ENCODE measurements around the gene FAM3D. TPM values are rescaled to one million over a fixed set of nuclear protein-coding genes. Genes with fewer than 3 reads are reported as not detected.

The FAM3D gene
- total and polyA plus RNA-seq, 10 of the 15 experiments (the other 5 are each of a cell fraction or from before 2014, with no cell fraction given) = 0.04 to 0.07 TPM; not detected in 8

DNA sequence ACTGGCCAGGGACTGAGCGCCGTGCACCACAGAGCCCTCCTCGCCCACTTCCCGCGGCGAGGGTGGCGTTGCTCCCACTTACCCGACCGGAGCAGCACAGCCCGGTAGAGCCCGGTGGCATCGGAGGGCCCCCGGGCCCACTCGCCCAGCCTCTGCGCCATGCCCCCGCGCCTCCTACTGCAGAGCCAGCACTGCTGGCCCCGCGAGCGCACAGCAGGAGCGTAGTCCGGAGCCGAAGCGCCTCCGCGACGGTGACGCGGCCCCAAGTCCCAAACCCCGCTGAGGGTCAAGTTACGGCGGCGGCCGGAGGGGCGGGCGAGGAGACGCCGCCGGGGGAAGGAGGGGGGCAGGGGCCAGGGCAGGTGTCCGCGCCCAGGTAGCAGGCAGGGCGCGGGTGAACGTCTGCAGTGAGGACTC, 79.8 kb downstream of the FAM3D start:
- peaks cover 3 to 10% of the 10 kb centered on the region in 2 experiments for H3K27me3 ChIP-seq (replicated peaks in 1 of 2; ENCODE audit: control insufficient read depth in 2 of 2, insufficient read depth in 2 of 2, low read length in 1 of 2)
- H3K79me2 ChIP-seq (ENCODE audit: control insufficient read depth, insufficient read depth, low read length) = no peaks in the 10 kb centered on the region
- ChIA-PET SMC1A (ENCODE audit: uncharacterized antibody, unreplicated experiment) (no interaction called here), POLR2A (no interaction called here), CTCF (no interaction called here), RAD21 (ENCODE audit: unreplicated experiment) (no interaction called here)
- FAIRE-seq (no peak), ATAC-seq (no peak), DNase-seq (ENCODE audit: low read depth, low spot score) (no peak)
- no peaks in the 10 kb centered on the region for H3K4me1 ChIP-seq (ENCODE audit: control insufficient read depth, insufficient read depth, low read length)
- no peak overlapping the region for H3K9ac ChIP-seq (ENCODE audit: control insufficient read depth, insufficient read depth, low read length)
- H3K27ac ChIP-seq (ENCODE audit: control insufficient read depth, insufficient read depth) = no peak overlapping the region
- WGBS (ENCODE audit: insufficient coverage, insufficient replicate concordance, low lambda C conversion rate, missing lambda C conversion rate) = 58% methylated on average over 36 of the region's 44 CpGs
- in situ Hi-C loops (cut with MboI) (no loop called here), intact Hi-C loops (cut with micrococcal nuclease; ENCODE audit: unreplicated experiment) (no loop called here)
- H3K9me3 ChIP-seq (replicated peaks; ENCODE audit: control insufficient read depth, insufficient read depth, low read length) = no peaks in the 10 kb centered on the region; the same call in 2 of the 3 replicates
- no peak overlapping the region for H2AFZ ChIP-seq (ENCODE audit: control insufficient read depth, low read depth, low read length)
- no TSS peak for BruUV-seq (replicated peaks)
- H3K4me2 ChIP-seq (ENCODE audit: control insufficient read depth, insufficient read depth) = no peak overlapping the region
- no peaks in the 10 kb centered on the region for H3K36me3 ChIP-seq (ENCODE audit: control insufficient read depth in 2 of 2, insufficient read depth in 2 of 2, low read length in 1 of 2)
- H3K4me3 ChIP-seq = no peak overlapping the region
- H4K20me1 ChIP-seq (ENCODE audit: control insufficient read depth, insufficient read depth) = no peaks in the 10 kb centered on the region
- TF ChIP-seq KDM1A (IDR thresholded peaks at IDR 0.05; ENCODE audit: borderline replicate concordance) = no peak
- TF ChIP-seq, protein P1, sequence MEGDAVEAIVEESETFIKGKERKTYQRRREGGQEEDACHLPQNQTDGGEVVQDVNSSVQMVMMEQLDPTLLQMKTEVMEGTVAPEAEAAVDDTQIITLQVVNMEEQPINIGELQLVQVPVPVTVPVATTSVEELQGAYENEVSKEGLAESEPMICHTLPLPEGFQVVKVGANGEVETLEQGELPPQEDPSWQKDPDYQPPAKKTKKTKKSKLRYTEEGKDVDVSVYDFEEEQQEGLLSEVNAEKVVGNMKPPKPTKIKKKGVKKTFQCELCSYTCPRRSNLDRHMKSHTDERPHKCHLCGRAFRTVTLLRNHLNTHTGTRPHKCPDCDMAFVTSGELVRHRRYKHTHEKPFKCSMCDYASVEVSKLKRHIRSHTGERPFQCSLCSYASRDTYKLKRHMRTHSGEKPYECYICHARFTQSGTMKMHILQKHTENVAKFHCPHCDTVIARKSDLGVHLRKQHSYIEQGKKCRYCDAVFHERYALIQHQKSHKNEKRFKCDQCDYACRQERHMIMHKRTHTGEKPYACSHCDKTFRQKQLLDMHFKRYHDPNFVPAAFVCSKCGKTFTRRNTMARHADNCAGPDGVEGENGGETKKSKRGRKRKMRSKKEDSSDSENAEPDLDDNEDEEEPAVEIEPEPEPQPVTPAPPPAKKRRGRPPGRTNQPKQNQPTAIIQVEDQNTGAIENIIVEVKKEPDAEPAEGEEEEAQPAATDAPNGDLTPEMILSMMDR (IDR thresholded peaks at IDR 0.05 in 2 of 3, conservative IDR thresholded peaks at IDR 0.05 in 1 of 3; ENCODE audit: control insufficient read depth in 2 of 3, extremely low read depth in 1 of 3, insufficient read depth in 1 of 3, low read depth in 3 of 3, low read length in 3 of 3) = no peak
- TF ChIP-seq RUNX3 (IDR thresholded peaks at IDR 0.05; ENCODE audit: low read length) = no peak
- TF ChIP-seq ZNF24 (IDR thresholded peaks at IDR 0.05) = no peak
- no peak for TF ChIP-seq ESRRA (IDR thresholded peaks at IDR 0.05; ENCODE audit: low read length)
- TF ChIP-seq NBN (IDR thresholded peaks at IDR 0.05) = no peak
- no peak for TF ChIP-seq STAT1 (conservative IDR thresholded peaks at IDR 0.05)
- no peak for TF ChIP-seq CBFB (IDR thresholded peaks at IDR 0.05; ENCODE audit: low read depth)
- TF ChIP-seq, protein P2, sequence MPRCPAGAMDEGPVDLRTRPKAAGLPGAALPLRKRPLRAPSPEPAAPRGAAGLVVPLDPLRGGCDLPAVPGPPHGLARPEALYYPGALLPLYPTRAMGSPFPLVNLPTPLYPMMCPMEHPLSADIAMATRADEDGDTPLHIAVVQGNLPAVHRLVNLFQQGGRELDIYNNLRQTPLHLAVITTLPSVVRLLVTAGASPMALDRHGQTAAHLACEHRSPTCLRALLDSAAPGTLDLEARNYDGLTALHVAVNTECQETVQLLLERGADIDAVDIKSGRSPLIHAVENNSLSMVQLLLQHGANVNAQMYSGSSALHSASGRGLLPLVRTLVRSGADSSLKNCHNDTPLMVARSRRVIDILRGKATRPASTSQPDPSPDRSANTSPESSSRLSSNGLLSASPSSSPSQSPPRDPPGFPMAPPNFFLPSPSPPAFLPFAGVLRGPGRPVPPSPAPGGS (IDR thresholded peaks at IDR 0.05; ENCODE audit: borderline replicate concordance, insufficient read depth, low read depth, low read length, poor library complexity, severe bottlenecking) = no peak
- no peak for TF ChIP-seq SREBF2 (IDR thresholded peaks at IDR 0.05; ENCODE audit: low read length)
